BE2C (cell line): ENCODE measurements around the gene KLF17. TPM values are rescaled to one million over a fixed set of nuclear protein-coding genes. Genes with fewer than 3 reads are reported as not detected.

ENCODE experiments used
- DNase-seq: peaks from one replicate; pipeline ENCODE4 v3.0.0-alpha.2; 2020
- H3K27me3 ChIP-seq: fragments of 250-450 bp; sonication (Bioruptor Pico); 2 replicates; pipeline ENCODE4 v1.5.1; 2020; ENCODE audit warnings: mild to moderate bottlenecking
- H3K36me3 ChIP-seq: fragments of 250-450 bp; sonication (Bioruptor Pico); 2 replicates; pipeline ENCODE4 v1.5.1; 2020; ENCODE audit warnings: mild to moderate bottlenecking
- H3K4me1 ChIP-seq: fragments of 250-450 bp; sonication (Bioruptor Pico); 2 replicates; pipeline ENCODE4 v1.5.1; 2020
- H3K4me3 ChIP-seq: 2 replicates; pipeline ENCODE4 v1.5.1; 2011; ENCODE audit warnings: low read depth, low read length
- H3K9me3 ChIP-seq: fragments of 250-450 bp; sonication (Bioruptor Pico); 2 replicates; pipeline ENCODE4 v1.5.1; 2020
- CTCF ChIP-seq: IDR thresholded peaks from 2 replicates; pipeline ENCODE4 v1.5.1; 2012; ENCODE audit warnings: mild to moderate bottlenecking, low read depth, low read length
- polyA plus RNA-seq: library from polyadenylated mRNA; unstranded; fragments of >200 nt; gene quantifications from one replicate; pipeline ENCODE4 v1.2.1, GENCODE V29; 2012; ENCODE audit warnings: low read depth, missing spikeins; ENCODE audit not compliant: insufficient read length, insufficient read depth

The KLF17 gene
- not detected for polyA plus RNA-seq

GRCh38 chr1:44118682-44119081 is at the start of gene KLF17:
Gene KLF17 (plus strand): TSS chr1:44118821. CDS start chr1:44118908, 87 bp downstream.
- TF ChIP-seq CTCF, result no peak
- Histone ChIP-seq H3K9me3 (no peaks in the 10 kb centered on the region), H3K36me3 (no peaks in the 10 kb centered on the region), H3K4me1 (no peaks in the 10 kb centered on the region), H3K4me3 (no peak within 1 kb of the TSS), H3K27me3 (no peaks in the 10 kb centered on the region)
- DNase-seq, result no peak

GRCh38 chr1:44071461-44071860 is 47.2 kb upstream of the KLF17 start:
- no peaks in the 10 kb centered on the region for H3K9me3 ChIP-seq
- DNase-seq, result no peak
- H3K27me3 ChIP-seq, result no peaks in the 10 kb centered on the region
- no peak for TF ChIP-seq CTCF
- no peaks in the 10 kb centered on the region for H3K4me1 ChIP-seq
- no peaks in the 10 kb centered on the region for H3K36me3 ChIP-seq
- no peak overlapping the region for H3K4me3 ChIP-seq

GRCh38 chr1:44072204-44072603 is 46.4 kb upstream of the KLF17 start:
- DNase-seq, result no peak

GRCh38 chr1:44072821-44073220 is 45.8 kb upstream of the KLF17 start:
- no peaks in the 10 kb centered on the region for H3K36me3 ChIP-seq
- no peak overlapping the region for H3K4me3 ChIP-seq
- H3K4me1 ChIP-seq, result no peaks in the 10 kb centered on the region
- TF ChIP-seq CTCF, result no peak
- no peaks in the 10 kb centered on the region for H3K9me3 ChIP-seq
- DNase-seq, result no peak
- no peaks in the 10 kb centered on the region for H3K27me3 ChIP-seq

More at GRCh38 chr1:44072204-44072603, 46.4 kb upstream of the KLF17 start:
- Histone ChIP-seq H3K4me3 (no peak overlapping the region), H3K4me1 (no peaks in the 10 kb centered on the region), H3K9me3 (no peaks in the 10 kb centered on the region), H3K36me3 (no peaks in the 10 kb centered on the region), H3K27me3 (no peaks in the 10 kb centered on the region)
- TF ChIP-seq CTCF, result no peak

- no peaks in the 10 kb centered on the region for H3K36me3 ChIP-seq
- no peak for DNase-seq
- H3K9me3 ChIP-seq, result no peaks in the 10 kb centered on the region
- H3K27me3 ChIP-seq, result no peaks in the 10 kb centered on the region
- no peaks in the 10 kb centered on the region for H3K4me1 ChIP-seq
- no peak overlapping the region for H3K4me3 ChIP-seq
- no peak for TF ChIP-seq CTCF
Observed at GRCh38 chr1:44073528-44073927, 45.1 kb upstream of the KLF17 start.

- TF ChIP-seq CTCF, result no peak
- Histone ChIP-seq H3K4me3 (no peak overlapping the region), H3K4me1 (no peaks in the 10 kb centered on the region), H3K9me3 (no peaks in the 10 kb centered on the region), H3K27me3 (no peaks in the 10 kb centered on the region), H3K36me3 (no peaks in the 10 kb centered on the region)
- DNase-seq, result no peak
Observed at GRCh38 chr1:44074415-44074814, 44.2 kb upstream of the KLF17 start.
